Caco-2 (cell line): ENCODE results near the gene KCNN3. TPM values are rescaled to one million over a fixed set of nuclear protein-coding genes. Genes with fewer than 3 reads are reported as not detected.

Experiments
- BruUV-seq: library from RNA; stranded (reverse); fragments of 400-500 nt; replicated peaks from 2 replicates; lab custom pipeline; 2021; lab: Mats Ljungman, UMichigan
- CTCF ChIA-PET: fragments of 300-600 bp; sonication (Branson Sonifier 250); formaldehyde crosslinking; loops from one replicate; lab custom pipeline; 2022; ENCODE audit warnings: antibody characterized with exemption; lab: Charles Lee
- POLR2A ChIA-PET: fragments of 300-600 bp; sonication (Branson Sonifier 250); formaldehyde crosslinking; loops from one replicate; lab custom pipeline; 2022; ENCODE audit warnings: antibody characterized with exemption; lab: Charles Lee
- DNase-seq, 2 experiments: peaks; one replicate each; pipeline versions ENCODE4 v3.0.0 to v3.0.0-alpha.2; 2020 to 2022
- H3K27me3 ChIP-seq: replicated peaks from 2 replicates; pipeline ENCODE4 v1.6.0; 2011; ENCODE audit warnings: low read length; ENCODE audit not compliant: control insufficient read depth, insufficient read depth
- H3K36me3 ChIP-seq: 2 replicates; pipeline ENCODE4 v1.5.1; 2011; ENCODE audit warnings: low read length; ENCODE audit not compliant: control insufficient read depth, insufficient read depth
- H3K4me1 ChIP-seq: fragments of 250-450 bp; sonication (Bioruptor Pico); 2 replicates; pipeline ENCODE4 v1.5.1; 2020; ENCODE audit warnings: mild to moderate bottlenecking
- H3K4me3 ChIP-seq: 2 replicates; pipeline ENCODE4 v1.5.1; 2011; ENCODE audit warnings: low read depth, mild to moderate bottlenecking, control low read depth, low read length
- H3K9me3 ChIP-seq: fragments of 250-450 bp; sonication (Bioruptor Pico); 2 replicates; pipeline ENCODE4 v1.5.1; 2020; ENCODE audit warnings: mild to moderate bottlenecking, moderate library complexity
- H3K27ac Mint-ChIP-seq: one replicate; pipeline ENCODE4 v1.8.0; 2022; ENCODE audit warnings: mixed read lengths; ENCODE audit not compliant: unreplicated experiment
- H3K27me3 Mint-ChIP-seq: one replicate; pipeline ENCODE4 v1.8.0; 2022; ENCODE audit warnings: mixed read lengths; ENCODE audit not compliant: insufficient read depth, unreplicated experiment
- H3K36me3 Mint-ChIP-seq: one replicate; pipeline ENCODE4 v1.8.0; 2022; ENCODE audit warnings: mild to moderate bottlenecking, mixed read lengths; ENCODE audit not compliant: insufficient read depth, unreplicated experiment
- H3K4me1 Mint-ChIP-seq: one replicate; pipeline ENCODE4 v1.8.0; 2022; ENCODE audit warnings: low read depth, mixed read lengths; ENCODE audit not compliant: unreplicated experiment
- H3K4me3 Mint-ChIP-seq: one replicate; pipeline ENCODE4 v1.8.0; 2022; ENCODE audit warnings: mild to moderate bottlenecking, moderate library complexity, mixed read lengths; ENCODE audit not compliant: unreplicated experiment
- H3K9me3 Mint-ChIP-seq: one replicate; pipeline ENCODE4 v1.8.0; 2022; ENCODE audit warnings: mixed read lengths; ENCODE audit not compliant: unreplicated experiment
- CTCF ChIP-seq, 2 experiments: fragments of 200-600 bp in 1 of 2; IDR thresholded peaks; 1 replicate in 1 of 2; 2 replicates in 1 of 2; pipeline versions ENCODE4 v1.5.1 to v1.8.0; 2011 to 2022; ENCODE audit warnings: antibody characterized with exemption in 1 of 2, control low read depth in 1 of 2, inconsistent platforms in 1 of 2, low read depth in 1 of 2, low read length in 1 of 2, mild to moderate bottlenecking in 1 of 2, moderate library complexity in 1 of 2; ENCODE audit not compliant: insufficient read depth in 1 of 2, severe bottlenecking in 1 of 2, unreplicated experiment in 1 of 2
- intact Hi-C: fragments of 100-400 bp; cut with micrococcal nuclease; formaldehyde crosslinking; loops from one replicate; pipeline ENCODE4 v1.10.0; 2022; ENCODE audit not compliant: unreplicated experiment
- total RNA-seq: library from RNA; stranded (reverse); gene quantifications from 2 replicates; pipeline ENCODE4 v1.2.3, GENCODE V29; 2022

KCNN3 gene
- total RNA-seq, 1 experiment from 2014 or later: 0.05 TPM

- Histone ChIP-seq H3K4me3 (no peak overlapping the region), H3K36me3 (no peaks in the 10 kb centered on the region), H3K9me3 (no peaks in the 10 kb centered on the region), H3K4me1 (no peaks in the 10 kb centered on the region), H3K27me3 (no peaks in the 10 kb centered on the region)
- POLR2A ChIA-PET: no interaction called here
- Mint-ChIP-seq H3K4me1 (no peaks in the 10 kb centered on the region), H3K4me3 (no peak overlapping the region), H3K36me3 (no peaks in the 10 kb centered on the region), H3K27ac (no peak overlapping the region), H3K27me3 (peaks cover 18% of the 10 kb centered on the region), H3K9me3 (no peaks in the 10 kb centered on the region)
- BruUV-seq: no TSS peak
- CTCF ChIA-PET: no interaction called here
- no peak for DNase-seq
- intact Hi-C loops: no loop called here
- no peak for TF ChIP-seq CTCF (IDR thresholded peaks at IDR 0.05; ENCODE audit: insufficient read depth in 1 of 2, low read depth in 1 of 2, low read length in 1 of 2, severe bottlenecking in 1 of 2, unreplicated experiment in 1 of 2)
Observed at GRCh38 chr1:154792899-154793298, 77.2 kb downstream of the KCNN3 start.

- no peaks in the 10 kb centered on the region for H3K27me3 ChIP-seq
- Mint-ChIP-seq H3K36me3 (no peaks in the 10 kb centered on the region), H3K4me3 (no peak overlapping the region), H3K9me3 (no peaks in the 10 kb centered on the region), H3K4me1 (no peaks in the 10 kb centered on the region), H3K27me3 (peaks cover 16% of the 10 kb centered on the region), H3K27ac (no peak overlapping the region)
- CTCF ChIA-PET: no interaction called here
- BruUV-seq: no TSS peak
- no peak overlapping the region for H3K4me3 ChIP-seq
- H3K36me3 ChIP-seq: no peaks in the 10 kb centered on the region
- no peak for DNase-seq
- H3K4me1 ChIP-seq: no peaks in the 10 kb centered on the region
- H3K9me3 ChIP-seq: no peaks in the 10 kb centered on the region
- TF ChIP-seq CTCF (IDR thresholded peaks at IDR 0.05; ENCODE audit: insufficient read depth in 1 of 2, low read depth in 1 of 2, low read length in 1 of 2, severe bottlenecking in 1 of 2, unreplicated experiment in 1 of 2): no peak
- POLR2A ChIA-PET: no interaction called here
- intact Hi-C loops: no loop called here
Observed at GRCh38 chr1:154791292-154792166, 78.6 kb downstream of the KCNN3 start.

GRCh38 chr1:154788886-154789285 is 81.2 kb downstream of the KCNN3 start:
- ChIA-PET CTCF (no interaction called here), POLR2A (no interaction called here)
- Mint-ChIP-seq H3K27ac (no peak overlapping the region), H3K9me3 (no peaks in the 10 kb centered on the region), H3K27me3 (peaks cover 5% of the 10 kb centered on the region), H3K4me3 (no peak overlapping the region), H3K36me3 (no peaks in the 10 kb centered on the region), H3K4me1 (no peaks in the 10 kb centered on the region)
- no peaks in the 10 kb centered on the region for H3K9me3 ChIP-seq
- no peak for TF ChIP-seq CTCF (IDR thresholded peaks at IDR 0.05; ENCODE audit: insufficient read depth in 1 of 2, low read depth in 1 of 2, low read length in 1 of 2, severe bottlenecking in 1 of 2, unreplicated experiment in 1 of 2)
- peaks cover 4% of the 10 kb centered on the region; the same call in 1 of the 2 replicates for H3K4me1 ChIP-seq
- no peaks in the 10 kb centered on the region for H3K36me3 ChIP-seq
- no peaks in the 10 kb centered on the region for H3K27me3 ChIP-seq
- no peak overlapping the region for H3K4me3 ChIP-seq
- BruUV-seq: no TSS peak
- DNase-seq: no peak
- intact Hi-C loops: no loop called here
